NT2/D1 (cell line): ENCODE results near the gene OR1F1.
A peak's percentile ranks its signal among the peaks of the same experiment; 100 is the strongest.

Experiments
- DNase-seq: peaks from one replicate; pipeline ENCODE4 v3.0.0-alpha.2; 2011; ENCODE audit warnings: low read depth, low spot score
- H3K27me3 ChIP-seq: 2 replicates; pipeline ENCODE4 v1.6.0; 2011; ENCODE audit warnings: mild to moderate bottlenecking; ENCODE audit not compliant: insufficient read length, insufficient read depth
- H3K36me3 ChIP-seq: 2 replicates; pipeline ENCODE4 v1.6.1; 2011; ENCODE audit warnings: mild to moderate bottlenecking, low read length, mixed read lengths; ENCODE audit not compliant: insufficient read depth, insufficient read length
- H3K4me1 ChIP-seq: 2 replicates; pipeline ENCODE4 v1.5.1; 2011; ENCODE audit not compliant: insufficient read depth, insufficient read length
- H3K4me3 ChIP-seq: 2 replicates; pipeline ENCODE4 v1.5.1; 2011; ENCODE audit warnings: low read depth; ENCODE audit not compliant: insufficient read length
- H3K9ac ChIP-seq: 2 replicates; pipeline ENCODE4 v1.6.0; 2011; ENCODE audit warnings: low read depth; ENCODE audit not compliant: insufficient read length
- H3K9me3 ChIP-seq: 2 replicates; pipeline ENCODE4 v1.5.1; 2011; ENCODE audit warnings: mild to moderate bottlenecking, low read length; ENCODE audit not compliant: insufficient read depth
- SUZ12 ChIP-seq: IDR thresholded peaks from 2 replicates; pipeline ENCODE4 v1.6.1; 2011; ENCODE audit not compliant: insufficient read length, insufficient read depth; ENCODE audit errors: extremely low read depth
- YY1 ChIP-seq: IDR thresholded peaks from 2 replicates; pipeline ENCODE4 v1.6.1; 2011; ENCODE audit not compliant: insufficient read length, insufficient read depth
- ZNF274 ChIP-seq: IDR thresholded peaks from 2 replicates; pipeline ENCODE4 v1.6.1; 2011; ENCODE audit warnings: mild to moderate bottlenecking, low read depth, low read length

The OR1F1 gene

GRCh38 chr16:3171181-3171854, 16.7 kb upstream of the OR1F1 start:
- Histone ChIP-seq H3K9me3 (no peaks in the 10 kb centered on the region), H3K4me1 (peaks cover 8% of the 10 kb centered on the region), H3K9ac (peak overlapping the region; percentile 61), H3K4me3 (peak overlapping the region; percentile 35), H3K27me3 (peaks cover 66% of the 10 kb centered on the region), H3K36me3 (no peaks in the 10 kb centered on the region)
- DNase-seq, result no peak
- no peak for TF ChIP-seq YY1
- no peak for TF ChIP-seq ZNF274
- no peak for TF ChIP-seq SUZ12

- Histone ChIP-seq H3K27me3 (peaks cover 59% of the 10 kb centered on the region), H3K9me3 (no peaks in the 10 kb centered on the region), H3K4me1 (peaks cover 8% of the 10 kb centered on the region), H3K9ac (peak overlapping the region; percentile 61), H3K4me3 (peak overlapping the region; percentile 35), H3K36me3 (no peaks in the 10 kb centered on the region)
- TF ChIP-seq YY1 (no peak), SUZ12 (no peak), ZNF274 (no peak)
- DNase-seq, result no peak
These were observed 16.0 kb upstream of the OR1F1 start for GRCh38 chr16:3171855-3172593.

GRCh38 chr16:3173892-3174617, 13.9 kb upstream of the OR1F1 start:
- Histone ChIP-seq H3K36me3 (no peaks in the 10 kb centered on the region), H3K4me3 (peak overlapping the region; percentile 55), H3K9ac (peak overlapping the region; percentile 65), H3K4me1 (peaks cover 8% of the 10 kb centered on the region), H3K27me3 (peaks cover 43% of the 10 kb centered on the region), H3K9me3 (no peaks in the 10 kb centered on the region)
- TF ChIP-seq YY1, result no peak
- TF ChIP-seq SUZ12, result no peak
- peak; percentile 83 for DNase-seq

GRCh38 chr16:3174618-3175148, 13.3 kb upstream of the OR1F1 start:
- Histone ChIP-seq H3K9me3 (no peaks in the 10 kb centered on the region), H3K4me1 (peaks cover 8% of the 10 kb centered on the region), H3K27me3 (peaks cover 36% of the 10 kb centered on the region), H3K9ac (peak overlapping the region; percentile 77), H3K4me3 (peak overlapping the region; percentile 55), H3K36me3 (no peaks in the 10 kb centered on the region)
- TF ChIP-seq YY1, result no peak
- TF ChIP-seq ZNF274, result no peak
- no peak for TF ChIP-seq SUZ12
- DNase-seq, result no peak

- DNase-seq, result no peak
- no peak for TF ChIP-seq SUZ12
- no peak for TF ChIP-seq YY1
- no peak for TF ChIP-seq ZNF274
- Histone ChIP-seq H3K4me3 (peak overlapping the region; percentile 55), H3K9ac (peak overlapping the region; percentile 61), H3K9me3 (no peaks in the 10 kb centered on the region), H3K27me3 (peaks cover 29% of the 10 kb centered on the region), H3K36me3 (no peaks in the 10 kb centered on the region), H3K4me1 (peaks cover 8% of the 10 kb centered on the region)
These were observed 12.6 kb upstream of the OR1F1 start for GRCh38 chr16:3175157-3176093.

- TF ChIP-seq YY1, result no peak
- no peak for TF ChIP-seq SUZ12
- TF ChIP-seq ZNF274, result no peak
- DNase-seq, result no peak
- Histone ChIP-seq H3K4me3 (no peak overlapping the region), H3K9me3 (no peaks in the 10 kb centered on the region), H3K4me1 (no peaks in the 10 kb centered on the region), H3K36me3 (no peaks in the 10 kb centered on the region), H3K27me3 (peaks cover 10% of the 10 kb centered on the region), H3K9ac (no peak overlapping the region)
These were observed 8.4 kb upstream of the OR1F1 start for GRCh38 chr16:3179651-3180050.
